PC-3 (cell line): Measurements from ENCODE around the gene GPC6. TPM values are rescaled to one million over a fixed set of nuclear protein-coding genes. Genes with fewer than 3 reads are reported as not detected.

ENCODE experiments used
- ATAC-seq: fragments of 200-7000 bp; cut with Tn5 transposase; 2 replicates; pipeline ENCODE4 v1.9.1; 2020; ENCODE audit warnings: mild to moderate bottlenecking, moderate library complexity
- BruUV-seq: library from RNA; stranded (reverse); fragments of 400-500 nt; replicated peaks from 2 replicates; lab custom pipeline; 2021; lab: Mats Ljungman, UMichigan
- CTCF ChIA-PET: fragments of 300-600 bp; sonication (Branson Sonifier 250); formaldehyde crosslinking; loops from one replicate; lab custom pipeline; 2022; ENCODE audit warnings: antibody characterized with exemption; lab: Charles Lee
- POLR2A ChIA-PET: fragments of 300-600 bp; sonication (Branson Sonifier 250); formaldehyde crosslinking; loops from one replicate; lab custom pipeline; 2022; ENCODE audit warnings: antibody characterized with exemption; ENCODE audit not compliant: unreplicated experiment; lab: Charles Lee
- DNase-seq: peaks from one replicate; pipeline ENCODE4 v3.0.0-alpha.2; 2015
- H2AFZ ChIP-seq: fragments of 300-600 bp; sonication (generic); 2 replicates; pipeline ENCODE4 v1.6.0; 2016; ENCODE audit warnings: antibody characterized with exemption, low read length
- H3F3A ChIP-seq: fragments of 300-600 bp; sonication (generic); one replicate; pipeline ENCODE4 v1.6.0; 2017; ENCODE audit warnings: antibody characterized with exemption, low read length, control low read depth, mild to moderate bottlenecking; ENCODE audit not compliant: unreplicated experiment
- H3K27ac ChIP-seq: fragments of 300-600 bp; sonication (generic); 2 replicates; pipeline ENCODE4 v1.5.1; 2016; ENCODE audit warnings: mild to moderate bottlenecking, low read length
- H3K27me3 ChIP-seq: fragments of 300-600 bp; sonication (generic); 2 replicates; pipeline ENCODE4 v1.6.1; 2016; ENCODE audit warnings: low read length, mixed read lengths
- H3K36me3 ChIP-seq: fragments of 300-600 bp; sonication (generic); 2 replicates; pipeline ENCODE4 v1.6.1; 2016; ENCODE audit warnings: low read depth, mixed run types, low read length, mixed read lengths
- H3K4me1 ChIP-seq: fragments of 300-600 bp; sonication (generic); 2 replicates; pipeline ENCODE4 v1.5.1; 2016; ENCODE audit warnings: low read length; ENCODE audit not compliant: insufficient read depth
- H3K4me2 ChIP-seq: fragments of 300-600 bp; sonication (generic); 2 replicates; pipeline ENCODE4 v1.6.0; 2016; ENCODE audit warnings: low read length
- H3K4me3 ChIP-seq: fragments of 300-600 bp; sonication (generic); 2 replicates; pipeline ENCODE4 v1.5.1; 2016; ENCODE audit warnings: mild to moderate bottlenecking, low read length, mixed read lengths
- H3K79me2 ChIP-seq: fragments of 300-600 bp; sonication (generic); 2 replicates; pipeline ENCODE4 v1.6.1; 2017; ENCODE audit warnings: low read length, mixed read lengths
- H3K9ac ChIP-seq: fragments of 300-600 bp; sonication (generic); 2 replicates; pipeline ENCODE4 v1.6.0; 2016; ENCODE audit warnings: mild to moderate bottlenecking, low read length
- H3K9me2 ChIP-seq: fragments of 300-600 bp; sonication (generic); replicated peaks from 2 replicates; pipeline ENCODE4 v1.6.1; 2016; ENCODE audit warnings: mixed run types, low read length, mixed read lengths
- H3K9me3 ChIP-seq: fragments of 300-600 bp; sonication (generic); 2 replicates; pipeline ENCODE4 v1.6.1; 2016; ENCODE audit warnings: low read length, mixed read lengths
- H4K20me1 ChIP-seq: fragments of 300-600 bp; sonication (generic); 2 replicates; pipeline ENCODE4 v1.6.1; 2016; ENCODE audit warnings: low read length, mixed read lengths
- EZH2 ChIP-seq: fragments of 300-600 bp; sonication (generic); IDR thresholded peaks from one replicate; pipeline ENCODE4 v1.6.1; 2017; ENCODE audit warnings: antibody characterized with exemption, mild to moderate bottlenecking, low read length; ENCODE audit not compliant: unreplicated experiment
- EZH2phosphoT487 ChIP-seq: fragments of 300-600 bp; sonication (generic); IDR thresholded peaks from 2 replicates; pipeline ENCODE4 v1.6.1; 2018; ENCODE audit warnings: mild to moderate bottlenecking, antibody characterized with exemption, low read length, borderline replicate concordance
- intact Hi-C: fragments of 100-400 bp; cut with micrococcal nuclease; formaldehyde crosslinking; loops from 2 replicates; pipeline ENCODE4 v1.9.0; 2023
- total RNA-seq: library from RNA; depleted of rRNA; stranded (reverse); fragments of >200 nt; gene quantifications from 2 replicates; pipeline ENCODE4 v1.2.3, GENCODE V29; 2014
- TF ChIP-seq, protein P1 (sequence below): fragments of 300-600 bp; sonication (generic); conservative IDR thresholded peaks from 2 replicates; pipeline ENCODE4 v1.5.1; 2017; ENCODE audit warnings: antibody characterized with exemption, low read depth, mild to moderate bottlenecking, low read length

GPC6 gene
- total RNA-seq, 1 experiment from 2014 or later, result 3.5 TPM

DNA sequence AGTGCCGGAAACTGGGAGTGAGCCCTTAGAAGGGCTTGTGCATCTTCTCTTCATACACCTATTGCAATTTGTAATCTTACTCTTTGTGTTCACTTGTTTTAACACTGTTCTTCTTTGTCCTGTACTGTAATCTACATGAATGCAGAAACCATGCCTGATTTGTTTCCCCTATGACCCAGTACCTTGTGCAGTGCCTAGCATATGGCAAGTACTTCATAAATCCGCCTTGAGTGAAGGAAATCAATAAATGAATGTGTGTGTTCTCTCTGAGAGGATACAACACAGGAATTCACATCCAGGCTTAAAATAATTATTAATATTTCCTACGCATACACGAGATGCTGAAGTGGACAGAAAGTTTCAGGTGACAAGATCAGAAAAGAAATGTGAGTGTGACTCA, 172.6 kb downstream of the GPC6 start:
- Histone ChIP-seq H3K36me3 (no peaks in the 10 kb centered on the region), H2AFZ (peak overlapping the region; percentile 80), H3K9ac (no peak overlapping the region), H3K4me2 (0 out of 2 replicates have a peak overlapping the region, but pooled peaks have one; percentile 39), H3K9me3 (no peaks in the 10 kb centered on the region), H3K4me3 (no peak overlapping the region), H3K4me1 (peaks cover 9% of the 10 kb centered on the region), H3K27ac (no peak overlapping the region), H3K9me2 (no peaks in the 10 kb centered on the region), H3K27me3 (no peaks in the 10 kb centered on the region), H3F3A (no peaks in the 10 kb centered on the region), H3K79me2 (no peaks in the 10 kb centered on the region), H4K20me1 (no peaks in the 10 kb centered on the region)
- ChIA-PET CTCF (no interaction called here), POLR2A (no interaction called here)
- DNase-seq (no peak), ATAC-seq (no peak)
- intact Hi-C loops, result no loop called here
- no TSS peak for BruUV-seq
- TF ChIP-seq EZH2, result no peak
- TF ChIP-seq, protein P1, sequence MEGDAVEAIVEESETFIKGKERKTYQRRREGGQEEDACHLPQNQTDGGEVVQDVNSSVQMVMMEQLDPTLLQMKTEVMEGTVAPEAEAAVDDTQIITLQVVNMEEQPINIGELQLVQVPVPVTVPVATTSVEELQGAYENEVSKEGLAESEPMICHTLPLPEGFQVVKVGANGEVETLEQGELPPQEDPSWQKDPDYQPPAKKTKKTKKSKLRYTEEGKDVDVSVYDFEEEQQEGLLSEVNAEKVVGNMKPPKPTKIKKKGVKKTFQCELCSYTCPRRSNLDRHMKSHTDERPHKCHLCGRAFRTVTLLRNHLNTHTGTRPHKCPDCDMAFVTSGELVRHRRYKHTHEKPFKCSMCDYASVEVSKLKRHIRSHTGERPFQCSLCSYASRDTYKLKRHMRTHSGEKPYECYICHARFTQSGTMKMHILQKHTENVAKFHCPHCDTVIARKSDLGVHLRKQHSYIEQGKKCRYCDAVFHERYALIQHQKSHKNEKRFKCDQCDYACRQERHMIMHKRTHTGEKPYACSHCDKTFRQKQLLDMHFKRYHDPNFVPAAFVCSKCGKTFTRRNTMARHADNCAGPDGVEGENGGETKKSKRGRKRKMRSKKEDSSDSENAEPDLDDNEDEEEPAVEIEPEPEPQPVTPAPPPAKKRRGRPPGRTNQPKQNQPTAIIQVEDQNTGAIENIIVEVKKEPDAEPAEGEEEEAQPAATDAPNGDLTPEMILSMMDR, result no peak
- no peak for TF ChIP-seq EZH2phosphoT487

DNA sequence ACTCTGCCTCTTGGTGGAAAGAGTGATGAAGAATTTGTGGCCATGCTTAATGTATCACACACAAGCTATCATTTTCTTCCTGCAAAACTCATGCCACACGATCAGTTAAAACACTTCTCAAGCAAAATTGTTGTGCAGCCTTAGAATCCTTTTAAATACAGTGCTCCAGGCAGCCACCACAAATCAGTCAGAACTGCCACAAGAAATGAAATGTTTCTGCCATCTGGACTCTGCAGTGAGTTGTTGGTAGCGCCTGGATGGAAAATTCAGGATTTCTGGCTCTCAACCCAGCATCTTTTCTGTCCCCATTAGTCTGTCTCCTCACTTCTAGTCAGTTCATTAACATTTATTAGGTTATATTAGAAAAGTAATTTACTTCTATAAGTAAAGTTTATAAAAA, 179.5 kb downstream of the GPC6 start:
- BruUV-seq, result no TSS peak
- Histone ChIP-seq H3K36me3 (no peaks in the 10 kb centered on the region), H3K9me3 (no peaks in the 10 kb centered on the region), H4K20me1 (no peaks in the 10 kb centered on the region), H3K79me2 (no peaks in the 10 kb centered on the region), H3K9me2 (no peaks in the 10 kb centered on the region), H3K4me3 (no peak overlapping the region), H3K4me1 (no peaks in the 10 kb centered on the region), H3F3A (no peaks in the 10 kb centered on the region), H3K9ac (no peak overlapping the region), H3K27me3 (no peaks in the 10 kb centered on the region), H3K4me2 (no peak overlapping the region), H2AFZ (no peak overlapping the region), H3K27ac (no peak overlapping the region)
- no peak for ATAC-seq
- DNase-seq, result no peak
- CTCF ChIA-PET, result no interaction called here
- TF ChIP-seq EZH2phosphoT487 (no peak), EZH2 (no peak)
- TF ChIP-seq, protein P1, result no peak
- POLR2A ChIA-PET, result no interaction called here
- intact Hi-C loops, result no loop called here

DNA sequence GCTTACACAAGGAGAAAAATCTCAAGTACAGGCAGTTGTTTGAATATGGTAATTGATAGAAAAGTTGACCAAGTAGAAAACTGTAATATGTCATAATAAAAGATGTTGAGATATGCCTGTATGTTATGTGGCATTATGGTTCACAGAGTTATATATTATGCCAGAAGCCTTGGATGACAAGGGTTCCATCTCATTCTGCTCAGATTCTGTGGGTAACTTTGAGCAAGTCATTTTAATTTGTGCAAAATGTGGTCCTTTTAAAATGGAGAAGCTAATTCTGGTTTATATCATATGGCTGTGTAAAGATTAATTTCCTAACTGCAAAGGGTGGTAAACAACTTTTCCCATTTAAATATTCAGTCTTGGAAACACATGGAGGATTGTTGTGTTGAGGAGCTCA, 180.9 kb downstream of the GPC6 start:
- CTCF ChIA-PET, result no interaction called here
- H3K27ac ChIP-seq, result no peak overlapping the region
- ATAC-seq (no peak), DNase-seq (no peak)
- POLR2A ChIA-PET, result no interaction called here
- H4K20me1 ChIP-seq, result no peaks in the 10 kb centered on the region
- TF ChIP-seq EZH2, result no peak
- H3K4me3 ChIP-seq, result no peak overlapping the region
- no peaks in the 10 kb centered on the region for H3K79me2 ChIP-seq
- H3K36me3 ChIP-seq, result no peaks in the 10 kb centered on the region
- BruUV-seq, result no TSS peak
- no peak overlapping the region for H3K9ac ChIP-seq
- no peaks in the 10 kb centered on the region for H3K4me1 ChIP-seq
- intact Hi-C loops, result no loop called here
- no peaks in the 10 kb centered on the region for H3F3A ChIP-seq
- H2AFZ ChIP-seq, result no peak overlapping the region
- no peaks in the 10 kb centered on the region for H3K27me3 ChIP-seq
- H3K9me3 ChIP-seq, result no peaks in the 10 kb centered on the region
- no peak overlapping the region for H3K4me2 ChIP-seq
- no peaks in the 10 kb centered on the region for H3K9me2 ChIP-seq
